ENCODE results near the gene OPN3. TPM values are rescaled to one million over a fixed set of nuclear protein-coding genes. Genes with fewer than 3 reads are reported as not detected.

The OPN3 gene
- total and polyA plus RNA-seq, 4 donors, result 11.3 to 19.1 (median 15.5) TPM

GRCh38 chr1:241614572-241614971 lies 25.6 kb downstream of the OPN3 start:
- WGBS, result 74% methylated on average over 4 of the region's 4 CpGs
- H3K4me3 ChIP-seq (ENCODE audit: low read depth in 1 of 3, low read length in 3 of 3), result no peak overlapping the region
- no peaks in the 10 kb centered on the region for H3K36me3 ChIP-seq (ENCODE audit: control insufficient read depth in 4 of 4, insufficient read depth in 3 of 4, low read depth in 1 of 4, low read length in 3 of 4)
- peak overlapping the region; percentile 89 to 97 for H3K27ac ChIP-seq (ENCODE audit: low read depth in 1 of 2, low read length in 2 of 2)
- DNase-seq (ENCODE audit: low spot score), result no peak
- TF ChIP-seq HNF4A (conservative IDR thresholded peaks at IDR 0.05) (no peak), ATF3 (IDR thresholded peaks at IDR 0.05) (no peak), JUND (IDR thresholded peaks at IDR 0.05) (no peak), FOXA1 (IDR thresholded peaks at IDR 0.05) (no peak), ZBTB33 (IDR thresholded peaks at IDR 0.05) (no peak), RXRA (IDR thresholded peaks at IDR 0.05) (no peak), EGR1 (IDR thresholded peaks at IDR 0.05; ENCODE audit: low read depth in 2 of 2) (no peak), REST (IDR thresholded peaks at IDR 0.05) (no peak), FOXA2 (IDR thresholded peaks at IDR 0.05) (no peak)
- H3K9ac ChIP-seq (ENCODE audit: low read depth in 1 of 2, low read length in 2 of 2), result no peak overlapping the region
- no peaks in the 10 kb centered on the region for H3K9me3 ChIP-seq (ENCODE audit: control insufficient read depth in 4 of 4, low read length in 3 of 4)
- peaks cover 8 to 35% (median 21%) of the 10 kb centered on the region in 4 donors for H3K4me1 ChIP-seq (ENCODE audit: control insufficient read depth in 4 of 4, insufficient read depth in 4 of 4, low read length in 3 of 4)
- no peaks in the 10 kb centered on the region for H3K27me3 ChIP-seq (ENCODE audit: control insufficient read depth in 4 of 4, insufficient read depth in 4 of 4, low read length in 3 of 4)

- no peaks in the 10 kb centered on the region for H3K27me3 ChIP-seq (ENCODE audit: control insufficient read depth in 4 of 4, insufficient read depth in 4 of 4, low read length in 3 of 4)
- DNase-seq (ENCODE audit: low spot score), result no peak
- 96% methylated on average over 4 of the region's 4 CpGs for WGBS
Measured at GRCh38 chr1:241614144-241614543, 26.0 kb downstream of the OPN3 start.

More at GRCh38 chr1:241614144-241614543, 26.0 kb downstream of the OPN3 start:
- Histone ChIP-seq H3K9me3 (ENCODE audit: control insufficient read depth in 4 of 4, low read length in 3 of 4) (no peaks in the 10 kb centered on the region), H3K4me1 (ENCODE audit: control insufficient read depth in 4 of 4, insufficient read depth in 4 of 4, low read length in 3 of 4) (peaks cover 8 to 37% (median 22%) of the 10 kb centered on the region in 4 donors), H3K4me3 (ENCODE audit: low read depth in 1 of 3, low read length in 3 of 3) (no peak overlapping the region), H3K27ac (ENCODE audit: low read depth in 1 of 2, low read length in 2 of 2) (peak overlapping the region; percentile 89 to 97), H3K9ac (ENCODE audit: low read depth in 1 of 2, low read length in 2 of 2) (no peak overlapping the region), H3K36me3 (ENCODE audit: control insufficient read depth in 4 of 4, insufficient read depth in 3 of 4, low read depth in 1 of 4, low read length in 3 of 4) (no peaks in the 10 kb centered on the region)
- TF ChIP-seq FOXA2 (IDR thresholded peaks at IDR 0.05) (no peak), REST (IDR thresholded peaks at IDR 0.05) (no peak), NR2F2 (IDR thresholded peaks at IDR 0.05) (no peak), RAD21 (IDR thresholded peaks at IDR 0.05) (no peak)
